ENCODE measurements around the gene KRTAP2-3.
"Not testable (repeated sequence)": the region's sequence is repeated elsewhere in the genome, so short reads cannot be mapped to it uniquely, and the experiment has no call there.

Gene KRTAP2-3

DNA sequence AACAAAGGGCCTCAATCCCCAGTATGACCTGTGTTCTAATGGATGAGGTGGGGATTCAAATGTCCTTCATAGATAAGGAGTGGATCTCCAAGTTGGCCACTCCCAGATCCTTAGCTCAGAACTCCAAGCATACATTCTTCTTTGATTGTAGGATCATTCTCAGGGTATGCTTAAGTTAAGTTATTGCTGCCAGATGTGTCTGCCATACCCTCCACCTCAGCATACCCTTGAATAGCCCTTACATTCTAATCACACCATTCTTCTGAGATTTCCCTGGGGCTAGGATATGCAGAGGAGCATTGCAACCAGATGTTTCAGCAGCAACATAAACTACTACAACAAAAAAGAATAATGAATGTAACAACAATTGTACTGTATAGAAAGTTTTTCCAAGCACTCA, 7.4 kb upstream of the KRTAP2-3 start:
- H3K27me3 ChIP-seq (replicated peaks; ENCODE audit: control insufficient read depth, insufficient read depth, low read length, poor library complexity, severe bottlenecking) = no peaks in the 10 kb centered on the region
- DNase-seq = no peak

DNA sequence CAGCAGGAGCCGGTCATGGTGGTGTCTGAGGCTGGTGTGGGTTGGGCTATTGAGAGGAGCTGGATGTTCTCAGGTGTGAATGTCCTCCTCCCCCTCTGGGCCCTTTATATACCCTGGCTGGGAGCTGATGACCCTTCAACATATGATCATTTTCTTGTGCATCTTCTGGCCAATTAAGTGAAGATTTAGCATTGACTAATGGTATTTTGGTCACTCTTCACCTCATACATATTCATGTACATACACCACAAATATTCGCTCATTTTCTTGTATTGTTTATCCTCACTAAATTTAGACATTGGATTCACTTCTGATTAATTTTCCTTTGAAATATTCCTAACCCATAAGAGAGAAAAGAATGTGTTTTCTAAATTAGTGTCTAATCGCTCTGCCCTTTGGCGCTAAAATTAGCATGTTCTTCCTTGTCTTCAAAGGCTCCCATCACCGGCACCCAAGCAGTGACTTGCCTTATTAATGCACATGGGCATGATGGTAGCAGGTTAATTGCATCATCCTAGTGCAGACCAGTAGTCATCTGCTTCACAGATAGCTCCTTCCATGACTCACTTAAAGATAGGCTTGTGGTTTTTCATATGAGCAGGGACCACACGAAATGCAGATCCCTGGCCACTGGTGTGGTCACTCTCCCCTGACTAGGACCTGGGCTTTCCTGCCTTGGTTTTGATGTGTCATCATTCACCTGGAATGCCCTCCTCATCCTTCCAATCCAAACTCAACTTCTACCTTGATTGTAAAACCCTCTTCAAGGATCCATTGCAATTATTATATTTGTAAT, 6.1 kb upstream of the KRTAP2-3 start, which contains the start of gene KRTAP2-4:
TSS of gene KRTAP2-4 (minus strand) at position 51 of the 796 bp plus-strand sequence. CDS start at position 17, 34 bp downstream.
- Histone ChIP-seq H3K9me3 (ENCODE audit: control insufficient read depth, low read length) (no peaks in the 10 kb centered on the region), H3K27ac (ENCODE audit: insufficient read depth, low read length, poor library complexity, severe bottlenecking) (no peak within 1 kb of the TSS), H3K27me3 (replicated peaks; ENCODE audit: control insufficient read depth, insufficient read depth, low read length, poor library complexity, severe bottlenecking) (peaks cover 2% of the 10 kb centered on the region), H3K36me3 (ENCODE audit: control insufficient read depth, insufficient read depth, low read length) (no peaks in the 10 kb centered on the region), H3K4me1 (ENCODE audit: control insufficient read depth, insufficient read depth, low read length, poor library complexity, severe bottlenecking) (no peaks in the 10 kb centered on the region), H3K4me3 (ENCODE audit: insufficient read depth, low read depth, low read length, poor library complexity, severe bottlenecking) (no peak within 1 kb of the TSS)
- no peak for DNase-seq

More for the DNA sequence above, 7.4 kb upstream of the KRTAP2-3 start:
- Histone ChIP-seq H3K27ac (ENCODE audit: insufficient read depth, low read length, poor library complexity, severe bottlenecking) (no peak overlapping the region), H3K4me1 (ENCODE audit: control insufficient read depth, insufficient read depth, low read length, poor library complexity, severe bottlenecking) (no peaks in the 10 kb centered on the region), H3K4me3 (ENCODE audit: insufficient read depth, low read depth, low read length, poor library complexity, severe bottlenecking) (no peak overlapping the region), H3K9me3 (ENCODE audit: control insufficient read depth, low read length) (no peaks in the 10 kb centered on the region), H3K36me3 (ENCODE audit: control insufficient read depth, insufficient read depth, low read length) (no peaks in the 10 kb centered on the region)

DNA sequence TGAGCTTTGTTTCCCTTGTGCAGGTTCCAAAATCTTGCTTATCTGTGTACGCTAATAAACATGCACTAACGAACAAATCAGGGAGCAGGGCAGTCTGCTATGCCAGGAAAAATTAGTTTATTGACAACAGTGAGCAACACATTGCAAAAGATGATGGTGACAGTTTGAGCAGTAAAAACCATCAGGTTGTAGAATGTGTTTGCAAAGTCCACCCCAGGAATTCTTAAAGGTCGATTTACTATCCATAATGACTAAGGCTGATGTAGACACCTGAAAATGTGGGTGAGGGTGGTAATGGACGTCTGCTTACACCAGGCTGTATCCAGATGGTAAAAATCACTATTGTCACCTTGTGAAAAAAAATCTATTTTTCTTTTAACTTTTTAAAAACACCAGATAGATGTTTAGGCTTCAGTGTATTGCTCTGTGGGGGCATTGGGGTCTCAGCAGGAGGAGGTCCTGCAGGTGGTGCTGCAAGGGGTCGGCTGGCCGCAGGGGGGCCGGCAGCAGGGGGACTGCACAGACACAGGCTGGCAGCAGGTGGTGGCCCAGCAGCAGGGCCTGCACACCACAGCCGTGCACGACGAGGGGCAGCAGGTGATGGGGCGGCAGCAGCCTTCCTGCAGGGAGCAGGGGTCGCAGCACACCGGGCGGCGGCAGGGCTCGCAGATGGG, 5.2 kb upstream of the KRTAP2-3 start:
- not testable (repeated sequence) for H3K36me3 ChIP-seq (ENCODE audit: control insufficient read depth, insufficient read depth, low read length); H3K27ac ChIP-seq (ENCODE audit: insufficient read depth, low read length, poor library complexity, severe bottlenecking); H3K4me1 ChIP-seq (ENCODE audit: control insufficient read depth, insufficient read depth, low read length, poor library complexity, severe bottlenecking); H3K27me3 ChIP-seq (replicated peaks; ENCODE audit: control insufficient read depth, insufficient read depth, low read length, poor library complexity, severe bottlenecking); DNase-seq; H3K9me3 ChIP-seq (ENCODE audit: control insufficient read depth, low read length); H3K4me3 ChIP-seq (ENCODE audit: insufficient read depth, low read depth, low read length, poor library complexity, severe bottlenecking)

DNA sequence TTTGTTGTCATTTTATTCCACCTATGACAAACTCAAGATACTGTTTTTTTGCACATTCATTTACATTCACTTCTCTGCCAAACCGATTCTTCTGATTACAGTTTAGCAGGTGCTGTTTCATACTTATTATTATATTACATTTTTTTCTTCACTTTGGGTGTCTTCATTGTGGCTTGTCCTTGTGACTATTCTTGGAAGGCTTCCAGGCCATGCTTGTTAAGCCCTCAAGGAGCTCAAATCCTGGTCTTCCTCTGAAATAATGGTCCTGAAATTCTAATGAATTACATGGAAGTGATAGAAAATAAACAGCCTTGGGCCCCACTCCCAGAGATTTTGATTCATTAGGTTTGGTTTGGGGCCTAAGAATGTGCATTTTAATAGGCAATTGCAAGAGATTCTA, 4.4 kb upstream of the KRTAP2-3 start:
- Histone ChIP-seq H3K27me3 (replicated peaks; ENCODE audit: control insufficient read depth, insufficient read depth, low read length, poor library complexity, severe bottlenecking) (peaks cover 2% of the 10 kb centered on the region), H3K27ac (ENCODE audit: insufficient read depth, low read length, poor library complexity, severe bottlenecking) (no peak overlapping the region), H3K9me3 (ENCODE audit: control insufficient read depth, low read length) (no peaks in the 10 kb centered on the region), H3K36me3 (ENCODE audit: control insufficient read depth, insufficient read depth, low read length) (no peaks in the 10 kb centered on the region), H3K4me1 (ENCODE audit: control insufficient read depth, insufficient read depth, low read length, poor library complexity, severe bottlenecking) (no peaks in the 10 kb centered on the region), H3K4me3 (ENCODE audit: insufficient read depth, low read depth, low read length, poor library complexity, severe bottlenecking) (no peak overlapping the region)
- DNase-seq = no peak

DNA sequence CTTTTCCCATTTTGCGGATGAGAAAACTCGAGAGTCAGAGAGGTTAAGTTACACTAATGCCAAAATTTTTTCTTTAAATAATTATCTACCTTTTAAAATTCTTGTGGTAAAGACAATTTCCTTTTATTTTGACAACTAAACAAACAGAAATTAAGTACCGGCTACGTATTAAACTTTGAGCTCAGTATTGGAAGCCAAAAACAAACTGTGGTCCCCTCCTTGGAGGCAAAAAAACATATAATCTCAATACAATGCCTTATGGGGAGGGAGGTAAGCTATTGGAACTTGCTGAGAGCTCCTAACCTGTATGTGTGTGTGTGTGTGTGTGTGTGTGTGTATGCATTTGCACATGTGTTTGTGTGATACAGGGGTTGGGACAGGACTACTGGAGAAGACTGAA, 3.5 kb upstream of the KRTAP2-3 start:
- peaks cover 2% of the 10 kb centered on the region for H3K27me3 ChIP-seq (replicated peaks; ENCODE audit: control insufficient read depth, insufficient read depth, low read length, poor library complexity, severe bottlenecking)
- H3K4me1 ChIP-seq (ENCODE audit: control insufficient read depth, insufficient read depth, low read length, poor library complexity, severe bottlenecking) = no peaks in the 10 kb centered on the region
- H3K36me3 ChIP-seq (ENCODE audit: control insufficient read depth, insufficient read depth, low read length) = no peaks in the 10 kb centered on the region
- H3K4me3 ChIP-seq (ENCODE audit: insufficient read depth, low read depth, low read length, poor library complexity, severe bottlenecking) = no peak overlapping the region
- no peaks in the 10 kb centered on the region for H3K9me3 ChIP-seq (ENCODE audit: control insufficient read depth, low read length)
- no peak for DNase-seq
- H3K27ac ChIP-seq (ENCODE audit: insufficient read depth, low read length, poor library complexity, severe bottlenecking) = no peak overlapping the region

DNA sequence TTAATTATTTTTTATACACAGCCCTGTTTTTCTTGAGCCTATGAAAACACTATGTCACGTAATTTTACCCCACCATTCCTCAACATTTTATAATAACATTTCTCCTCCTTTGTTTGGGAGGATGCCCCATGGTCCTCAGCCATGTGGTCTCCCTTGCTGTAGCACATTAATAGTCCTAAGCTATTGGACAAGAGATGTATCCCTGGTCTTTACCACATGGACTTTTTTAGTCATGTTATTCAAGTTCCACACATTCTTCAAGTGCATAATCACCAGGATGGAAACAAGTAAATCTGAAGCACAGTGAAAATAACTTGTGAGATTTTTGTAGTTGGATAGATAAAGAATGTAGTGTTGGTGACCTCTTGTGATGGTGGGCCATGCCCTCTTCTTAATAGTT, 2.0 kb upstream of the KRTAP2-3 start:
- Histone ChIP-seq H3K36me3 (ENCODE audit: control insufficient read depth, insufficient read depth, low read length) (no peaks in the 10 kb centered on the region), H3K27ac (ENCODE audit: insufficient read depth, low read length, poor library complexity, severe bottlenecking) (no peak overlapping the region), H3K27me3 (replicated peaks; ENCODE audit: control insufficient read depth, insufficient read depth, low read length, poor library complexity, severe bottlenecking) (peaks cover 2% of the 10 kb centered on the region), H3K9me3 (ENCODE audit: control insufficient read depth, low read length) (no peaks in the 10 kb centered on the region), H3K4me3 (ENCODE audit: insufficient read depth, low read depth, low read length, poor library complexity, severe bottlenecking) (no peak overlapping the region), H3K4me1 (ENCODE audit: control insufficient read depth, insufficient read depth, low read length, poor library complexity, severe bottlenecking) (no peaks in the 10 kb centered on the region)
- DNase-seq = no peak

DNA sequence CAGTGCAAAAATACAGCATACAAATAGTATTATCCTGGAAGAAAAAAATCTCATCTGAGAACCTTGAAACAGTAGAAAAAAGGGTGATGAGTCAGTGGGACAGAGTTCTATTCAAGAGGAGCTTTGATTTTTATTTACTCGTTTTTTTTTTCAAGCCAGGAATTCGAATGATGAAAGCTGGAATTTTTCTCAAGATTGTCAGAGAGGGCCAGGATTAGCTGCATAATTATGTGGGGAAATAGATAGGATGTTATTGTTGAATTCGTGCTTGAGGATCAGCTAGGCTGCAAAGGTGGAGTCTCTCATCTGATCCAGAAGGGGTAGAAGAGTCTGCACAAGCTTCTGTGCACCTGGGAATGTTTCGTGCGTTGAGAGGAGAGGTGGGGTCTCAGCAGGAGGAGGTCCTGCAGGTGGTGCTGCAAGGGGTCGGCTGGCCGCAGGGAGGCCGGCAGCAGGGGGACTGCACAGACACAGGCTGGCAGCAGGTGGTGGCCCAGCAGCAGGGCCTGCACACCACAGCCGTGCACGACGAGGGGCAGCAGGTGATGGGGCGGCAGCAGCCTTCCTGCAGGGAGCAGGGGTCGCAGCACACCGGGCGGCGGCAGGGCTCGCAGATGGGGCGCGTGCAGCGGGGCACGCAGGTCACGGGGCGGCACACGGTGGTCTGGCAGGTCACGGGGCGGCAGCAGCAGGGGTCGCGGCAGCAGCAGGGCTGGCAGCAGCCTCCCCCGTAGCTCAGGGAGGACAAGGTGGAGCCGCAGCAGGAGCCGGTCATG, 450 bp downstream of the KRTAP2-3 start:
- H3K4me1 ChIP-seq (ENCODE audit: control insufficient read depth, insufficient read depth, low read length, poor library complexity, severe bottlenecking); H3K4me3 ChIP-seq (ENCODE audit: insufficient read depth, low read depth, low read length, poor library complexity, severe bottlenecking); H3K9me3 ChIP-seq (ENCODE audit: control insufficient read depth, low read length); DNase-seq; H3K36me3 ChIP-seq (ENCODE audit: control insufficient read depth, insufficient read depth, low read length); H3K27me3 ChIP-seq (replicated peaks; ENCODE audit: control insufficient read depth, insufficient read depth, low read length, poor library complexity, severe bottlenecking); H3K27ac ChIP-seq (ENCODE audit: insufficient read depth, low read length, poor library complexity, severe bottlenecking): not testable (repeated sequence)

DNA sequence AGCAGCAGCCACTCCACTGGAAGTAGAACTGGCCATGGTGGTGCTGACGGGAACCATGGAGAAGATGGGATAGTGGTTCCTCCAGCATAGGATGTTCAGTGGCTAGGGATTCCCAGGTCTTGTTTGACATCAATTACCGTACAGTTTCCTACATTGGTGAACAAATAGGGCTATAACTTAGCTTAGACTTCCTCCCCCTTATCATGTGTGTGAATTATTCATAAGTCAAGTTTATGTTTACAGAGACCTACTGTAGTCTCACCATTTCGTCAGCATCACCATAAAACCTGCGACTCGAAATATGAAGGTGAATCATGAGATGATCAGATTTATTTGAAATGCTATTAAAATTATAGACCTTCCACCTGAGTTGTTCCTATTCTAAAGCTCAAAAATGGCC, 1.2 kb downstream of the KRTAP2-3 start:
- DNase-seq = no peak
- H3K9me3 ChIP-seq (ENCODE audit: control insufficient read depth, low read length) = no peaks in the 10 kb centered on the region
- no peaks in the 10 kb centered on the region for H3K36me3 ChIP-seq (ENCODE audit: control insufficient read depth, insufficient read depth, low read length)
- no peak overlapping the region for H3K4me3 ChIP-seq (ENCODE audit: insufficient read depth, low read depth, low read length, poor library complexity, severe bottlenecking)
- H3K4me1 ChIP-seq (ENCODE audit: control insufficient read depth, insufficient read depth, low read length, poor library complexity, severe bottlenecking) = no peaks in the 10 kb centered on the region
- H3K27me3 ChIP-seq (replicated peaks; ENCODE audit: control insufficient read depth, insufficient read depth, low read length, poor library complexity, severe bottlenecking) = peaks cover 2% of the 10 kb centered on the region
- H3K27ac ChIP-seq (ENCODE audit: insufficient read depth, low read length, poor library complexity, severe bottlenecking) = no peak overlapping the region

DNA sequence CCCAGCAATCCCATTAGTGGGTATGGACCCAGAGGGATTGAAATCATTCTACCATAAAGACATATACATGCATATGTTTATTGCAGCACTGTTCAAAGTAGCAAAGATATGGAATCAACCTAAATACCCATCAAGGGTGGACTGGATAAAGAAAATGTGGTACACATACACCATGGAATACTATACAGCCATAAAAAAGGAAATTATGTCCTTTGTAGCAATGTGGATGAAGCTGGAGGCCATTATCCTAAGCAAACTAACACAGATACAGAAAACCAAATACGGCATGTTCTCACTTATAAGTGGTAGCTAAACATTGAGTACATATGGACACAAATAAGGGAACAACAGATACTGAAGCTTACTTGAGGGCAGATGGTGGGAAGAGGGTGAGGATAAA, 2.4 kb downstream of the KRTAP2-3 start:
- H3K9me3 ChIP-seq (ENCODE audit: control insufficient read depth, low read length) = no peaks in the 10 kb centered on the region
- no peak for DNase-seq
- H3K4me3 ChIP-seq (ENCODE audit: insufficient read depth, low read depth, low read length, poor library complexity, severe bottlenecking) = no peak overlapping the region
- no peaks in the 10 kb centered on the region for H3K36me3 ChIP-seq (ENCODE audit: control insufficient read depth, insufficient read depth, low read length)
- no peaks in the 10 kb centered on the region for H3K4me1 ChIP-seq (ENCODE audit: control insufficient read depth, insufficient read depth, low read length, poor library complexity, severe bottlenecking)
- no peak overlapping the region for H3K27ac ChIP-seq (ENCODE audit: insufficient read depth, low read length, poor library complexity, severe bottlenecking)
- H3K27me3 ChIP-seq (replicated peaks; ENCODE audit: control insufficient read depth, insufficient read depth, low read length, poor library complexity, severe bottlenecking) = peaks cover 2% of the 10 kb centered on the region

DNA sequence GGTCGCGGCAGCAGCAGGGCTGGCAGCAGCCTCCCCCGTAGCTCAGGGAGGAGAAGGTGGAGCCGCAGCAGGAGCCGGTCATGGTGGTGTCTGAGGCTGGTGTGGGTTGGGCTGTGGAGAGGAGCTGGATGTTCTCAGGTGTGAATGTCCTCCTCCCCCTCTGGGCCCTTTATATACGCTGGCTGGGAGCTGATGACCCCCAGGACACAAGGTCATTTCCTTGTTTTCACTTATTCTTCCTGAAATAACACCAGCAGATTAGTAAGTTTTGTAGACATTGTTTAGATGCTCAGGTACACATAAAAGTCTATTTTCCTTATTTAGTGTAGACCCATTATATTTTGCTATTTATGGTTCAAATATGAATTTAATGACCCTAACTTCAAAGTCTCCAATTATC, 4.8 kb downstream of the KRTAP2-3 start, which contains the start of gene KRTAP2-2:
TSS of gene KRTAP2-2 (minus strand) at position 101 of the 400 bp plus-strand sequence. CDS start at position 82, 19 bp downstream.
- H3K27me3 ChIP-seq (replicated peaks; ENCODE audit: control insufficient read depth, insufficient read depth, low read length, poor library complexity, severe bottlenecking); H3K9me3 ChIP-seq (ENCODE audit: control insufficient read depth, low read length); H3K4me3 ChIP-seq (ENCODE audit: insufficient read depth, low read depth, low read length, poor library complexity, severe bottlenecking); H3K36me3 ChIP-seq (ENCODE audit: control insufficient read depth, insufficient read depth, low read length); H3K27ac ChIP-seq (ENCODE audit: insufficient read depth, low read length, poor library complexity, severe bottlenecking); H3K4me1 ChIP-seq (ENCODE audit: control insufficient read depth, insufficient read depth, low read length, poor library complexity, severe bottlenecking); DNase-seq: not testable (repeated sequence)
